ENCODE data around the gene CLEC4F.
"Not testable (repeated sequence)": the region's sequence is repeated elsewhere in the genome, so short reads cannot be mapped to it uniquely, and the experiment has no call there.

Gene CLEC4F

DNA sequence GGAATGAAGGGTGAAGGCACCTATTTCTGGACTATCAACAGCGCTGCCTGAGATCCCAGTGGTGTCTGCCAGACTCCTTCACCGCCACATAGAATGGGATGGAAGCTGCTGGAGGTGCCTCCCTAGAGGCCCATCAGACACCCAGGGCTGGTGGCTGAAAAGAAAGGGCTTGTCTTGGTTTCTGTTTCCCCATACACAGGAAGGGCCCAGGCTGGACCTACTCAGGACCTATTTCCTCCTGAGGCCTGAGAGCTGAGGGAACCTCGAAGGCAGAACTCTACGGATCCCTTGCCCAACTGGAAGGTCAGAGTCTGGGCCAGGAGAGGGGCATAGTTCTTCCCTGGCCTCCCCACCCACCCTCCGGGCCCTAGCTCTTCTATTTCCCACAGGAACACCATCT is 2.9 kb upstream of the CLEC4F start:
- no peak for DNase-seq

DNA sequence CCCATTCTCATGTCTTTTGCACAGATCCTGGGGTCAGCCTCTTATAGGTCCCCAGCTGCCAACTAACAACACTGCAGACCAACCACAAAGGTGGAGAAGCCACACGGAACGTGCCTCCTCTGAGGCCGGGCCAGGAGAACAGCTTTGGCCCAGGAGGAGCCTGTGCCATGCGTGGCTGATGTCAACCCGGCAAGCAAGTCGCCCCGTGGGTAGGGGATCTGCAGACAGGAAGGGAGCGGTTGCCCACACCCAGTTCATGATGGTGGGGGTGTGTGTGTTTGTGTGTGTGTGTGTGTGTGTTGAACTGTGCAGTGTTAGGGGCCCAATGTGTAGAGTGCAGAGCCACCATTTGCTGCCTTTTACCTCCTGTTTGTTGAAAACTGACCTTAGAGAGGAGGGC is 2.4 kb upstream of the CLEC4F start:
- DNase-seq, result no peak

DNA sequence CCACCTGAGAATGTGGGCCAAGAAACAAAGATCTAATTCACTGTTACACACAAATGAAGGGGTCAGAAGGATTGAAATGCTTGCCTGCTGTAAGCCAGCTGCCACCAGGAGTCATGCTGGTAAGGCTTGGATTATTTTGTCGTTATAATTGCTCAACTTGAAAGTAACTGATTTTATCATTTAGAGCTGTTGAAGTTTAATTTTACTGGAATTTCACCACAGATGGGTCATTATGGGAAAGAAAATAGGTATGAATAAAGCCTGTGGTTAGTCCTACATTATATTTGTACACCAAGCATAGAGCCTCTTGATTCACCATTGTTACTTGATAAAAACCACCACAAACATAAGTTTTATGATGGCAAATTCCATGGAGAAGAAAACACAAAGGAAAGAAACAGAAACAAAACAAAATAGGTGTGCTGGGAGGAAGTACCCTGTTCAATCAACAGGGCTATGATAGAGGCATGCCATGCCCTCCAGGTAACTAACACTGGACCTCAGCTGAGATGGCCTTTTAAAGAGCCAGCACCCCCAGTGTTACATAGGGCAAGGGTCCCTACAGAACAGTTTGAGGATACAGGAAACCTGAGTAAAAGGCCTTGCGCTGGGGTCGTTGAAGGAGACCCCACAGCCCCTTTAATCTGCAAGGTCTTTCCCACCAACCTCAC is 3.0 kb downstream of the CLEC4F start:
- DNase-seq, result no peak

DNA sequence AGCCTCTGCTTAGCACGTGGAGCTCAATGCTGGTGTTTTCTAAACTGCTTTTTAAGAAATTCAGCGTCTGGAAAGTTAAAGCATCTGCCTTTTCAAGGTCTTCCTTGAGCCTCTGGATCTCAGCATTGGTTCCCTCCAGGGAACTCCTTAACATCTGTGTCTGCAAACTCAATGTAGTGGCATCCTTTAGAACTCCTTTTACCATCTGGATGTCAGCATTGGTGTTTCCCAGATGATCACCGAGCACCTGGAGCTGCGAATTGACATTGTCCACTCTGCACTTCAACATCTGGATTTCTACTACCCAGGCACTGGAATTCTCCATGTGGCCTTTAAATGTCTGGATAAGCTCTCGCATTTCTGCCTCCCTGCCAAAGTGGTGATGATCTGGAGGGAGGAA is 3.7 kb downstream of the CLEC4F start:
- DNase-seq, result no peak

DNA sequence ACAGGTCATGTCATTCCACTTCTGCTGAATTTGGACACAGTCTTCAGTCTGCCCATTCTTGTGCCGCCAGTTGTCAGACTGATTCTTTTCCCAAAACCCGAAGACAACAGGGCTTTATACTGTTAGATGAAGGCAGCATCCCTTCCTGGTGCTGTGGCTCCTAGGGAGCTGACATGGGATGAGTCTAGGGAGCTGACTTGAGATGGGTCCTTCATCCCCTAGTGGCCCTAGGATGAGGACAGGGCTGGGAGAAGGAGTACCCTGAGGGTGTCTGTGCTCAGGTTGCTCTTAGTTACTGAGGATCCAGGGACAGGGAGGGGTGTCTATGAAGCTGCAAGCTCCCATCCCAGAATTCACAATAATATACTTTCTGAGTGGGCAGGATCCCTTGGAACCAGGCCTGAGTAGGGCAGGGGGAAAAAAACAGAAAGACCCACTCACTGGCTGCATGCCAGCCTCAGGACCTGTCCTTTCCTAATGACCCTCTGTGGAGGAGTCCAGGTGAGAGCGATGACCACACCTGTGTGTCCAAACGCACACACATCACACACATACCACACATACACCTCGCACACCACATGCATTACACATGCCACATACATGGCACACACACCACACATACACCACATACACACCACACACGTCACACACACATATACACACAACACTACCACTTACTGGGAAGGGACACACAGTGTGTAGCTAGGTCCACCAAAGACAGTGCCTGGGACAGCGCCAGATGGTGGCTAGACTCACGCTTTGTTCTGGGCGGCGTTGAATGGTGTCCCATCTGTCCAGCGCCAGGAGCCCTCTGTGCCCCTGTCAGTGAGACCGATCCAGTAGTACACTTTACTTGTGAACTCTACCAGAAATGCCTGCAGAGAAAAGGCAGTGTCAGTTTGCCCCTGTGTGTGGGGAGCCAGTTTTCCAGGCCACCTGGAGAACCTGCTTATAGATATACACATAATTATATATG is 11.1 kb downstream of the CLEC4F start:
- DNase-seq, result no peak

DNA sequence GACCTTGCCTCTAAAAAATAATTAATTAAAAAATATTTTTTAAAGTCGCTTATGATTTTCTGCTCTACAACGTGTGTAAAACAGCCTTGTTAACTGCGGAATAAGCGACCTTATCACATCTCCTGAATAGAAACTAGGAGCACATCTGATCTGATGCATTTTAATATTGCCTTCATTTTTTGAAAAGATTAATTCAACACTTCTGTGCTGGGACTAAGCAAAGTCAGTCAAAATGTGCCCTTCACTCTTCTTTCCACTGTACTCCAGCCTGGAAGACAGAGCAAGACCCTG is 12.6 kb downstream of the CLEC4F start:
- DNase-seq, result no peak

DNA sequence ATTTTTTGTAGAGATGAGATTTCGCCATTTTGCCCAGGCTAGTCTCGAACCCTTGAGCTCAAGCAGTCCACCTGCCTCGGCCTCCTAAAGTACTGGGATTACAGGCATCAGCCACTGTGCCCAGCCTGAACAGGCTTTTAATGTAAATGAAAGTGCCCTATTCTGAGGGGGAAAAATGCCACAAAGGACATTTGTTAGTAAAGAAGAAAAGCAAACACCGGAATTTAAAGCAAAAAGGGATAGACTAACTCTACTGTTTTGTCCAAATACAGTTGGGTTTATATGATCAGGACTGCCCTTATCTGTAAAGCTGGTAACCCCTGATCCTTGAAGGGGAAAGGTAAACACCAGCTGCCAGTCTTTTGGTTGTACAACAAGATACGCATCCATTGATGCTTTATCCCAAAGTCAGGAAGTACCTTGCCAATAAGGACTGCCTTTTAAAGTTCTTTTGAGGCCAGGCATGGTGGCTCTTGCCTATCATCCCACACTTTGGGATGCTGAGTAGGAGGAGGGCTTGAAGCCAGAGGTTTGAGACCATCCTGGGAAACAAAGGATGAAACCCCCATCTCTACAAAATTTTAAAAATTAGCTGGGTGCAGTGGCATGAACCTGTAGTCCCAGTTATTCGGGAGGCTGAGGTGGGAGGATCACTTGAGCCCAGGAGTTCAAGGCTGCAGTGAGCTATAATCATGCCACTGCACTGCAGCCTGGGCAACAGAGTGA is 13.1 kb downstream of the CLEC4F start:
- DNase-seq, result no peak

DNA sequence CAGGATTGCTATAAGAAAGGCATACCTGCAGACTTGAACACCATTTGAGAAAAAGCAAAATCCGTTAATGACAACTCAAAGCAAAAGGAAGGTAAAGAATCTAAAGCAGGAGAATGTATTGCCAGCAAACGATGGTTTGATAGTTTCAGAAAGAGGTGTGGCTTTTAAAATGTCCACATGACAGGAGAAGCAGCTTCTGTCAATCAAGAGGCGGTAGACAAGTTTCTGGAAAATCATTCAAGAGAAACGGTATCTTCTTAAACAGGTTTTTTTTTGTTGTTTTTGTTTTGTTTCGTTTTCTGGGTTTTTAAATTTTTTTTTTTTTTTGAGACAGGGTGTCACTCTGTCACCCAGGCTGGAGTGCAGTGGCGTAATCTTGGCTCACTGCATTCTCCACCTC is 13.8 kb downstream of the CLEC4F start:
- no peak for DNase-seq

DNA sequence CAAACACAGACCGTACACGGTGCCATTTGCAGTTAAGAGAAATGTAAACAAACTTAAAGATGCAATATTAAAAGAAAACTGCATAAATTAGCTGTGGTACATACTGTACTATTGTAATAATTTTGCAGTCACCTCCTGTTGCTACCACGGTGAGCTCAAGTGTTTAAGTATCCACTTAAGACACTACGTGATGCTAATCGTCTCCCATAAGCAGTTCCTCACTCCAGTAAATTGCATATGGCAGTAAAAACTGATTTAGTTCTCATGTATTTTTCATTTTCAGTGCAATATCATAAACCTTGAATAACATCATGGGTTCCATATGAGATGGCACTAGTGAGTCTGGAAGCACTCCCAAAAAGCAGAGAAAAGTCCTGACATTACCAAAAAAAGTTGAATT is 14.4 kb downstream of the CLEC4F start:
- DNase-seq, result no peak

DNA sequence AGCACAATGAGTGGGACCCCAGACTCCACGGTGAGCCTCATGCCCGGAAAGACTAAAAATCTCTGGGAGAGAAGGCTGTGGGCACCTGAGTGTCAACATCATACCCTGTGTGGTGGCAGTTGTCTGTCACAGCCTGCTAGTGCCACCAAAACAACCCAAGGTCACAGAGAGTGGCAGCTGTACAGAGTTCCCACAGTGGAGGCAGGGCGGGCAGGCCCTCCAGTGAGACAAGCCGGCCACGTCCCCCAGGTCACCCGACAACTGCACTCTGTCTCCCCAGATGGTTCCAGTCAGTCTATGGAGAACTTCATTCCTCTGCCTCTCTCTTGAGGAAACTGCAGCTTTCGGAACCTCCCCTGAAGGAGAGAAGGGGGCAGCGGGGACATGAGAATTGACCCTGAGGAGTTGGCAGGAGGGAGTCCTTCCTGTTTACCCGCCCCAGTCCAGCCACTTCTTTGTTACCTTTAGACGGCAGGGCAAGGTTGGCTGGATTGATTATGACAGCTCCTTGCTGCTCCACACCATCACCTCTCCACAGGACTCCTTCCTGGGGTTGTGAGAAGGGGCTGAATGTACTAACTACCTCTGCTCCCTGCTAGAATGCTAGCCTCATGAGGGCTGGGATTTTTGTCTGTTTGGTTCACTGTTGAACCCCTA is 18.7 kb downstream of the CLEC4F start:
- no peak for DNase-seq

DNA sequence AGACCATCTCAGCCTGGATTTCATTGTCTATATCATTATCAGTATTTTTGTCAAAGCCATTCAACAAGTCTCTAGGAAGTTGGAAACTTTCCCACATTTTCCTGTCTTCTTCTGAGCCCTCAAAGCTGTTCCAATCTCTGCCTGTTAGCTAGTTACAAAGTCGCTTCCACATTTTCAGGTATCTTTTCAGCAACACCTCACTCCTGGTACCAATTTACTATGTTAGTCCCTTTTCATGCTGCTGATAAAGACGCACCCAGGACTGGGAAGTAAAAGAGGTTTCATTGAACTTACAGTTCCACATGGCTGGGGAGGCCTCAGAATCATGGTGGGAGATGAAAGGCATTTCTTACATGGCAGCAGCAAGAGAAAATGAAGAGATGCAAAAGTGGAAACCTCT is 20.7 kb downstream of the CLEC4F start:
- DNase-seq, result no peak

DNA sequence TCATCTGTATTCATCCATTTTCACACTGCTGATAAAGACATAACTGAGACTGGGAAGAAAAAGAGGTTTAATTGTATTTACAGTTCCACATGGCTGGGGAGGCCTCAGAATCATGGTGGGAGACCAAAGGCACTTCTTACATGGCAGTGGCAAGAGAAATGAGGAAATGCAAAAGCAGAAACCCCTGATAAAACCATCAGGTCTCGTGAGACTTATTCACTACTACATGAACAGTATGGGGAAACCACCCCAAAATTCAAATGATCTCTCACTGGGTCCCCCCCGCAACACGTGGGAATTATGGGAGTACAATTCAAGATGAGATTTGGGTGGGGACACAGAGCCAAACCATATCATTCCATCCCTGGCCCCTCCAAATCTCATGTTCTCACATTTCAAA is 22.4 kb downstream of the CLEC4F start:
- DNase-seq, result not testable (repeated sequence)

DNA sequence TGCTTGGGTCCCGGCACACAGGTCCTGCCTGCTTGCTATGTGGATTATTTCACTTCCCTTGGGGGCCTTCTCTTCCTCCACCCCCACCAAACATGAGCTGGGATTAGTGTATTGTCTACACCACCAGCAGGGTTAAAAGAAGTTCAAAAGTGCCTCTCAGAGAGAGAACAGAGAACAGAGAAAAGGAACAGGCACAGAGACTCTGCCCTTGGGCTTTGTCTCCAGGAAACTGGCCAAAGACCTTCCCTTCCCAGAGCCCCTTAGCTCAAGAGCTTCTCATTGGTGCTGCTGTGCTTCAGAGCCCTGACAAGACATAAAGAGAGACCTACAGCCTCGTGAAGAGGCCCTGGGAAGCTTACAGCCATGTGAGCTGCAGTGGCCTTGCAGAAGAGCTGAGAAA is 22.9 kb downstream of the CLEC4F start:
- no peak for DNase-seq

DNA sequence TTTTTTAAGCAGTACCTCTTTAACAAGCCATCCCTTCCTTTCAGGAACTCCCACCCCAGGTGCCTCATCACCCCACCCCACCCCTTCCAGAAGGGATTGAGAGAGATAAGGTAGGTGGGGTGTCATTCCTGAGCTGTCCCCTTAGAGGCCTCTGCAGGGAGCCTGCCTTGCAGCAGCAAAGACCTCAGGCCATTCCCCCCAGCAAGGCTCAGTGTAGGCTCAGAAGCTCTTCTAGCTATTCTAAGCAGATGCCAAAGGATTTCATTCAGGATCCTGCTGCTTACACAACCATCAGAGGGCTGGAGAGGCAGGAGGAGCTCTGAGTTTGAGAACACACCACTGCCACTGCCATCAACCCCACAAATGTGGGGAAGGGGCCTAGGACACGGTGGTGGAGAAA is 24.1 kb downstream of the CLEC4F start:
- DNase-seq, result no peak

DNA sequence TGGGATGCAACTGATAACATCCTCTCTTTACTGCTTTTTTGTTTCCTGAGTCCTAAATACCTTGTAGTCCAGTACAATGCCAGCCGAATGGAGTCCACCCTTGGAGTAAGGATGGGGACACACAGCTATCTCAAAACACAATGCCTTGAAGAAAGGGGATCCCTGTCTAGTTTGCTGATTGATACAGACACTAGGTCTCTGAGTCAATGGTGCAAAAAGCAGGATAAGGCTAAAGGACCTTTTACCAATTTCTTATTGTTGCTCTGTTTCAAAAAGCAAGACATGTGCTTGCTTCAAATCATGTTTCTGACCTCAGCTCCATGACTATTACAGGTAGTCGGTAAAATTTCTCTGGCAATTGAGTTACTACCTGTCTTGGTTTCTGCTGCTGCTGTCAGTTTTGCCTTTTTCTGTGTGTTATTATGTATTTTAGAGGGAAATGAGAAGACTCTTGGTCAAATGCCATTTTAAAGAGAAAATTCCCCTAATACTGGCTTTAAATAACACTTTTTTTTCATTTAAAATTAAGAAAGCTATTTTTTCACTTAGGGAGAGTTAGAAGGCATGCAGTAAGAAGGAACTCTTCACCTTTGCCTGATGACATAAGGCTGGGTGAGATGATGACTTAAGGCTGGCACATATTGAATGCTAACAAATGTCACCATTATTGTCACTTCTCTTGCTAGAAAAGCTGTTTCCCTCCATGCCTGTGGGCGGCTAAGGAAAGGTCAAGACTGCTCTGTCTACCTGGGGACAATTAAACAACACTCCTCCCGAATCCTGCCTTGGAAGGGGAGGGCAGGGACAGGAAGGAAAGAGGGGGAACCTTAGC is 25.0 kb downstream of the CLEC4F start:
- DNase-seq, result no peak

DNA sequence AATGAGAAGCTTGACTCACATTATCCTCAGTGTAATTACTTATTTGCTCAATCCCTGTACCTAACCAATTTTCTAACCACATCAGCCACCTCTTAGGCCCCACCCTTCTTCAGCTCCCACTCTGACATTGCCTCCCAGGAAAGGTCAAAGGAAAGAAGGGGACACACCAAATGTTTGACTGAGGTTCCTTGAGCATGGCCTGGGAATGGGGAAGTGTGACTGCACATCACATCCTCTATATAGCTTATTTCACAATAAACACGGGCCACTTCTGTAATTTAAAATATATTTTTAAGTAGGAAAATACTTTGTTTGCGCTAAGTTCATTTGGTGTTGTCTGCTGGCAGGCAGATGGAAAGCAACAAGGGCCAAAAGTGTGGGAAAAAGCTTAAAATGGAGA is 26.9 kb downstream of the CLEC4F start:
- no peak for DNase-seq

DNA sequence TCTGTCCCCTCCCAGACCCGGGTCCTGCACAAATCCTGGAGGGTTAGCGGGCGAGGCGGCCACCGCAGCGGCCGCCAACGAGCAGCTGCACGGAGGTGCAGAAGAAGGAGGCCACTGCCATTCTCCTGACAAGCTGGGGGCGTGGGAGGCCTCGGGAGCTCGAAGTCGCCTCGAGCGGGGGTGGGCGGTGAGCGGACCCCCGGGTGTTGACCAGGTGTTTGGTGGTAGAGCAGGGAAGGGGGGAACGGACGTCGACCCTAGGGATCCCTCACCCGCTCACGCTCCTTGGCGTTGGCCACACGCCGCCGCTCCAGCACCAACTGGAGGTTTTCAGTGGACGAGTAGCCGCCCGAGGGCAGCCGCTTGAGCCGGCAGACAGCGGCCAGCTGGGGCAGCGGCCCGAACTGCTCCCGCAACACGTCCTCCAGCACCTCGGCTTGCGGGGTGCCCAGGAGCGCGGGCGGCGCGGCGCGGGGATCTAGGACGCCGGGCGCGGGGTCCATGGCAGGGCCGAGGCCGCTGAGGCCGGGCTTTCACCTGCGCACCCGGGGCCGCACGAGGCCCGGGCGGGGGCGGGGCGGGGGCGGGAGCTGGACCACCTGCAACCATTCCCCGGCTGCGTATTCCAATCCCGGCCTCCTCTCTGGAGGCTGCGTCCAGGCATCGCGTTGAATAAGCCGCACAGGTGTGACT is 30.1 kb downstream of the CLEC4F start, which contains the start of gene FIGLA:
FIGLA (minus strand) TSS at position 508 of the 693 bp plus-strand sequence; CDS start at position 503, 5 bp downstream.
- DNase-seq, result no peak

DNA sequence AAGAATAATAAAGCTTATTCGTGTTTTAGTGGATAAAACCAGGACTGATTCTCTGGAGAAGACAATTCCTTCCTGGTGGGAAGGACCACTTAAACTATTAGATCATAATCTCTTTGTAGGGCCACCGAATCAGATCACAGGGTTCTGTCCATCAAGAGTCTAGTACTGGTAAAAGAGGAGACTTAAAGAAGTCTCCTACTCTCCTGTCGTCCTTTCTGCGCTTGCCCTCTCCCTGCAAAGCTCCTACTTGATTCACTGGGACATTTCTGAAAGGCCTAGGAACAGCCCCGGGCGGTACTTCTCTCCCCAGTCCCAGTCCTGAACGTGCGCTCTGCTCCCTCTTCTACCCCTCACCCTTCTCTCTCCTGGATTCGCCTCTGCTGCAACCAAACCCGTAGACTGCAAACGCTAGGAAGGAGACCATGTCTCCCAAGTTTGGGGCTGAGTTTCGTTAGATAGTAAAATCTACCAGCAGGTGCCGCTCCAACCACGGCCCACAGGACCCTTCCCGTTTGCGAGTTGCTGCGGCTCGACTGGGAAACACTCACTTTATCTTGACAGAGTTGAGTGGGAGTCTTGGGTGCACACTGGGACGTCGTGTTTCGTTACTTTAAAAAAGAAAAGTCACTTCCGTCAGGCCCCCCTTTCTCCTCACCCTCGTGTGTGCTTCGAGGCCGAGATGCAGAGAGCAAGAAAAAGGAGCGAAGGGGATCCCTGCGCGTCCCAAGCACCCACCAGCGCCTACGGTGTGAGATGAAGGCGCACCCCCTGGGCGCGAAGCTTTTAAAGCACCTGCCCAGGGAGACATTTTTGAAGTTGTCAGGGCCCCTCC is 30.9 kb downstream of the CLEC4F start:
- peak; percentile 60 to 66 for DNase-seq

DNA sequence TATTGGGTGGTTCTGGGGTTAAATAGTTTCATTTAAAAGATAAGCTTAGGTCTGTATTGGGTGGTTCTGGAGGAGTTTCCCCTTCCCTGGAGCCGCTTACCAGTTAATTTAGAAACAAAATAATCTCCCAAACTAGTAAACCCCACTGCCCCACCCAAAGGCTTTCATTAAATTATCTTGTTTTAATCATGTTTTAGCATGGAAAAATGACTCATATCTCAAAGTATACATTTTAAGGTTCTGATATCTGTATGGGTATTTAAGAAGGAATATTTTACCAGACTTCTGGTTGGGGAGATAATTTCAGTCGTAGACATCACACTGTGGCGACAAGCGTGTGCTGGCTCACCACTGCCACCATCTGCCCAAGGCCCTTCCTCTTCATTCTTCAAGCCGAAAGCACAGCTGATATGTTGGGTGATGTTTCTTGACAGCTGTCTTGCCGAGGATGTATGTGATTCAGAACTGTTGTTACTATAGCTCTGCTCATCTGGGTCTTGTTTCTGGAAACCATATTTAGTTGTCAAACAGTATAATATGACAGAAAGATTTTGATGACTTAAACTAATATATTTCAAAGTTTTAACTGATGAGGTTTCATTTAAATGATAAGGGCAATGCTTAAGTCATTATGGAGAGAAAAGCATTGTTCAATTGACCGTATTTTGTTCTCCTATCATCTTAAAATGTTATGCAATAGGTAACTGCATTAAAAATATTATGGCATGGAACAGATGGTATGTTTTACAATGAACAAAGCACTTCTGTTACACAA is 35.1 kb downstream of the CLEC4F start:
- DNase-seq, result peak; percentile 20 to 31

DNA sequence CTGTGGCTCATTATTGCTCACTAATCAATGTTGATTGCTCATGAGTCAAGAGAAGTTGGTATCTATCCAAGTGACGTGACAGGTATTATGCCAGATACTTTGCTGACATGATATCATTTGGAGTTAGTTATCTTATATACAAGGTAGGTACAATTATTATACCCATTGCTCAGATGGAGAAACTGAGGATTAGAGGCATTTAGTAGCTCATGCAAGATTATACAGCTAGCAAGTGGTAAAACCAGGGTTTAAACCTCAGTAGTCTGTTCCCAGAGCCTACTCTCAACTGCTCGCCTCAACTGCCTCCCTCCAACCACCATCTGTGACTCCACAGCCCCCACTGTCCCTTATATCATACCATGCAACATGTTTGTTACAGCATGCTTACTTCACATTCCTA is 36.1 kb downstream of the CLEC4F start:
- no peak for DNase-seq

All from activated CD4-positive, alpha-beta T cell treated with anti-CD3 and anti-CD28 coated beads for 4 hours (primary cell).